ENCODE results near the gene NIT2.

Gene NIT2

GRCh38 chr3:100402891-100403290 lies 68.3 kb downstream of the NIT2 start:
- CTCF ChIA-PET = interaction anchor here (1.3 to 2.1 kb wide), 5 partner anchors 14 to 189 kb away, joined by 3 to 9 read pairs (median 3); no protein-coding TSS in a partner anchor
- DNase-seq (ENCODE audit: extremely low spot score) = no peak
- POLR2A ChIA-PET = interaction anchor here (1.5 kb wide), 1 partner anchor 68 kb away, joined by 5 read pairs; the partner anchor contains the start of gene NIT2
- TF ChIP-seq CTCF (IDR thresholded peaks at IDR 0.05; ENCODE audit: control extremely low read depth, extremely low read depth, low read depth, missing control alignments) = no peak

GRCh38 chr3:100403362-100404249 lies 69.0 kb downstream of the NIT2 start:
- ChIA-PET CTCF (interaction anchor here (0.8 to 2.1 kb wide), 9 partner anchors 10 to 571 kb away, joined by 3 to 6 read pairs (median 4); no protein-coding TSS in a partner anchor), POLR2A (interaction anchor here (0.7 to 1.5 kb wide), 2 partner anchors 69 to 575 kb away, joined by 4 to 5 read pairs; partner anchors contain the start of gene NIT2)
- no peak for TF ChIP-seq CTCF (IDR thresholded peaks at IDR 0.05; ENCODE audit: control extremely low read depth, extremely low read depth, low read depth, missing control alignments)
- DNase-seq (ENCODE audit: extremely low spot score) = no peak

GRCh38 chr3:100404250-100404548 lies 69.6 kb downstream of the NIT2 start:
- POLR2A ChIA-PET = no interaction called here
- CTCF ChIA-PET = interaction anchor here (0.8 to 1.6 kb wide), 8 partner anchors 9 to 572 kb away, joined by 3 to 5 read pairs (median 4); no protein-coding TSS in a partner anchor
- DNase-seq (ENCODE audit: extremely low spot score) = no peak
- TF ChIP-seq CTCF (IDR thresholded peaks at IDR 0.05; ENCODE audit: control extremely low read depth, extremely low read depth, low read depth, missing control alignments) = no peak

GRCh38 chr3:100407164-100407563 lies 72.6 kb downstream of the NIT2 start:
- no peak for TF ChIP-seq CTCF (IDR thresholded peaks at IDR 0.05; ENCODE audit: control extremely low read depth, extremely low read depth, low read depth, missing control alignments)
- no peak for DNase-seq (ENCODE audit: extremely low spot score)
- ChIA-PET POLR2A (no interaction called here), CTCF (no interaction called here)

- ChIA-PET CTCF (no interaction called here), POLR2A (no interaction called here)
- no peak for TF ChIP-seq CTCF (IDR thresholded peaks at IDR 0.05; ENCODE audit: control extremely low read depth, extremely low read depth, low read depth, missing control alignments)
- no peak for DNase-seq (ENCODE audit: extremely low spot score)
These were observed 73.5 kb downstream of the NIT2 start for GRCh38 chr3:100407977-100408532.

Measured in GM10248 (cell line).